Fibroblast of mammary gland (primary cell): ENCODE measurements around the gene CXCR4.

Experiments
- DNase-seq: peaks from one replicate; pipeline ENCODE4 v3.0.0-alpha.2; 2010; ENCODE audit warnings: low read depth
- H3K4me3 ChIP-seq: 2 replicates; pipeline ENCODE4 v1.5.1; 2011; ENCODE audit warnings: low read depth, mild to moderate bottlenecking, low read length, moderate library complexity; ENCODE audit not compliant: control insufficient read depth
- TF ChIP-seq, protein P1 (sequence below): conservative IDR thresholded peaks from 2 replicates; pipeline ENCODE4 v1.5.1; 2011; ENCODE audit warnings: low read depth, low read length, inconsistent platforms; ENCODE audit not compliant: control insufficient read depth, insufficient read depth

CXCR4 gene

DNA sequence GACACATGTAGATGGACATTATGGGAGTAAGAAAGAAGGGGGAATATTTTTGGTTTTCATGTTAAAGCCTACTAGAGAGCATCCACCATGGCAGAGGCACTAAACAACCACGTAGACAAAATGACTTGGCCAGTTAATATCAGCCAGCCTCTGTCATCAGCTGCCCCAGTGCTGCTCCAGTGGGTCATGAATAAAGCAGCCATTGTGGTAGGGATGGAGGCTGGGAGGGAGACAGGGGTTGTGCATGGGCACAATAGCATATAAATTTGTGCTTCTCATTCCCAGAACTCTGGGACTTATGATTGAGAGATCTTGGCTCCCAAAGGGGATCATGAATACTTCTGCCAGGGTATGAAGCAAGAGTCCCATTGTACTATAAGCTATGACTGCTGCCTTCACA is 31.1 kb upstream of the CXCR4 start:
- H3K4me3 ChIP-seq = no peak overlapping the region
- DNase-seq = no peak
- TF ChIP-seq, protein P1, sequence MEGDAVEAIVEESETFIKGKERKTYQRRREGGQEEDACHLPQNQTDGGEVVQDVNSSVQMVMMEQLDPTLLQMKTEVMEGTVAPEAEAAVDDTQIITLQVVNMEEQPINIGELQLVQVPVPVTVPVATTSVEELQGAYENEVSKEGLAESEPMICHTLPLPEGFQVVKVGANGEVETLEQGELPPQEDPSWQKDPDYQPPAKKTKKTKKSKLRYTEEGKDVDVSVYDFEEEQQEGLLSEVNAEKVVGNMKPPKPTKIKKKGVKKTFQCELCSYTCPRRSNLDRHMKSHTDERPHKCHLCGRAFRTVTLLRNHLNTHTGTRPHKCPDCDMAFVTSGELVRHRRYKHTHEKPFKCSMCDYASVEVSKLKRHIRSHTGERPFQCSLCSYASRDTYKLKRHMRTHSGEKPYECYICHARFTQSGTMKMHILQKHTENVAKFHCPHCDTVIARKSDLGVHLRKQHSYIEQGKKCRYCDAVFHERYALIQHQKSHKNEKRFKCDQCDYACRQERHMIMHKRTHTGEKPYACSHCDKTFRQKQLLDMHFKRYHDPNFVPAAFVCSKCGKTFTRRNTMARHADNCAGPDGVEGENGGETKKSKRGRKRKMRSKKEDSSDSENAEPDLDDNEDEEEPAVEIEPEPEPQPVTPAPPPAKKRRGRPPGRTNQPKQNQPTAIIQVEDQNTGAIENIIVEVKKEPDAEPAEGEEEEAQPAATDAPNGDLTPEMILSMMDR = no peak

DNA sequence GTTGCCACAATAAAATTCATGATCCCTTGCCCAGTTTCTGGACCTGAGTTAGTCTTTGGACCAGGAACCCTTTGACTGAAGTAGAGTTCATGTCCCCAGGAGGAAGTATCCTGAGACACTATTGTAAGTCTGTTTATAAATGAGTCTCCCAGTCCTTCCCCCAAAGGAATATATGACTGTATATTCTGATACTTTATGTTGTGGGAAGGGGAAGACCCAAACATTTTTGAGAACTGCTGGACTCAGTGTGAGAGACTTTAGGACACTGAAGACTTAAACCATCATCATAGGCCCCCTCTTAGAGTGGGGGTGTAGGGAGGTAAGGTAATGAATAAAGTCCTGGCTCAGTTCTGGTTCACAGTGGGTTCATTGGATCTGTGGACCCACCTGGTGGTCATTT is 28.6 kb upstream of the CXCR4 start:
- TF ChIP-seq, protein P1 = no peak

DNA sequence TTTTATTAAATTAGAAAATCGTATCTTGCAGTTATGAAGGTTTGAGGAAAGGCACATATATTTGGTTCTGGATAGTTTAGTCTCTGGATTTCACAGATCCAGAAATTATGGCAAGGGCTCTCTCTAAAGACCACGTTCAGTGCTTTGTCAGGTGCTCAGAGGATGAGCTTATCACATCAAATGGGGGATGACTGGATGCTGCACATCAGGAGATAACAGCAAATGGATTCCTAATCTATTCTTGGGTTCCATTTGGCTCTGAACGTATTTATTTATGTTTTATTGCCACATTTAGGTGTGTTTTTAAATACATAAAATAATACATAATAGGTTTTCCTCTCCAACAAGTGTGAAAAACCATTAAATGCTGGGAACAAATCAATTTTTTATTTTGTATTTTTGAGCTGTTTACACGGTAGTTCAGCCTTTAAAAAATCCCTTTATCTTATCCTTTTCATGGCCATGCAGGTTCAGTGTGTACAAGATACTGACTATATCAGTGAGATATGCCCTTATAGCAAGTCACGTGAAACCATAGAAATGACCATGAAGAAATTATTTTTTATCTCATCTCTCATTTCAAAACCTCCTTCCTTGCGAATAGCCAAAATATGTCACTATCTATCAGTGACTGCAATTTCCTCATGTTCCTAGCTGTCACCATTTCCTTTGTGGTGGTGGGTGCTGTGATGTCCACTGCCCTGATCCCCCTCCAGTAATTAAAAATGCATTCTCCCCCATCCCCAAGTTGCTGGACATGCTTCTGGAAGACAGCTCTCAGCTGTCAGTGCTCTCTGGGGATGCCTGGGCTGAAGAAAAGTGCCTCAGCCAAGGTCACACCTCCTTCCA is 25.9 kb upstream of the CXCR4 start:
- no peak for DNase-seq
- H3K4me3 ChIP-seq = no peak overlapping the region
- TF ChIP-seq, protein P1 = no peak

More for the DNA sequence above, 28.6 kb upstream of the CXCR4 start:
- no peak for DNase-seq
- no peak overlapping the region for H3K4me3 ChIP-seq

DNA sequence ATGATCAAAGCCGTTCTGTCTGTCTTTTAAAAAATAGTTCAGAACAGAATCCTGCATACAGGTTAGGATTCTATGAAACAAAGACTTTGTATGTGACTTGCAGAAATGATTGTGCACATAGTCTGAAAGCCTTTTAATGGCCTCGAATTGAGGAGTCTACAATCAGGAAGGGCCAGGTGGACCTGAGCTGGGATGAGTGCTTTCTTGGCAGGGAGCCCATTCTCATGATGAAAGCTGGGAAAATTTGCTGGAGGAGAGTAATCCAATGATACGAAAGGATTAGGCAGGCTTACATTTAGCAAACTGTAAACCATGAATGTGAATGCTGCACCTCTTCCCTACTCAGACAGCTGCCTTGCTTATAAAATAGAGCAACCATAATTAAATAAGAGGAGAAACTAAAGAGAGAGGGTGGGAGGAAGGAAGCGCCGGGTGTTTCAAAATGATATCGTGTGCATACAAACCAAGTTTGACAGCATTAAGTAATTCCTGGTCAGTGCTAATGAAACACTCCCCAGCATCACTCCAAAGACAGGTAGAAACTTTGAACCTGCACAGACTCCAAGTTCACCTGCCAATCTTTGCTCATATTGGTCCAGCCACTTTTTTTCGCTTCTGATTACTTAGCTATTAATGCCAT is 23.7 kb upstream of the CXCR4 start:
- TF ChIP-seq, protein P1 = no peak
- no peak for DNase-seq
- H3K4me3 ChIP-seq = no peak overlapping the region

DNA sequence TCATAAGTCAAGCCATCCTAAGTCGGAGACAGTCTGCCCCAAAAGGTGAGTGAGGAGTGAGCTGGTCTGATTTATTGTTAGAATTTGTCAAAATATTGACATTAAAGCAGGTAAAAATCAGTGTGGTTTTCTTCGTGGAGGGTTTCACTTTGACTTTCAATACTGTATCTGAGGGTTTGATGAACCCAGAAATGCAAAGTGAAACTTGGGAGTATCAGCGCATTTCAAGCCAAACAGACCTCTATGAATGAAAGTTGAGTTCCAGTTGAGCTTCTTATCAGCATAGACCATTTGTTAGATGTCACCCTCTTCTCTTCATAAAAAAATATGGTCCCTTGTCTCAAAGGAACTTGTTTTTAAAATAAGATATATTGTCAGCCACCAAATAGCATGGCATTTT is 21.7 kb upstream of the CXCR4 start:
- no peak for DNase-seq
- H3K4me3 ChIP-seq = no peak overlapping the region
- TF ChIP-seq, protein P1 = no peak

DNA sequence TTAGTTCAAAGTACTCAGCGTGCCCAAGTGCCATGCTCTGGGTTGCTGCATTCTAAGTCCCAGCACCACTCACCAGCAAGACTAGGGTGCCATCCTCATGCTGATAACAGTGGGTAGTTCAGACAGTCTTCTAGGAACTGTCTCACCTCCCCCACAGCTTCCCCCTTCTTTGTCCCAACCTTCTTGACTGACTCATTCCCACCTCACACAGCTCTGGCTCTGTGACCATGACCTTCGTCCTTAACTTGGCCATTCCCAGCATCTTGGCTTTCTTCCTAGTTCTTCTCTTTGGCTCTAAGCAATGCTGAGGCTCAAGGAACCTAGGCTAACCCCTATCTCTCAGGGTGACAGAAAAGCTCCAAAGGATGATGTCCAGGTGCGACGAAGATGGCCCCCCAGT is 20.0 kb upstream of the CXCR4 start:
- DNase-seq = no peak
- no peak overlapping the region for H3K4me3 ChIP-seq
- TF ChIP-seq, protein P1 = no peak
